Hematopoietic multipotent progenitor cell (in vitro differentiated cells): ENCODE measurements around the gene CD82. TPM values are rescaled to one million over a fixed set of nuclear protein-coding genes. Genes with fewer than 3 reads are reported as not detected.

Experiments
- DNase-seq, 3 donors: peaks; one replicate each; pipeline ENCODE4 v3.0.0-alpha.2; 2011 to 2015; ENCODE audit warnings: low read depth in 2 of 3, low spot score in 2 of 3
- total RNA-seq: library from RNA; depleted of rRNA; stranded (reverse); fragments of >200 nt; gene quantifications from one replicate; pipeline ENCODE4 v1.2.3, GENCODE V29; 2012

Gene CD82
- total RNA-seq, 1 donor, result 326 TPM

DNA sequence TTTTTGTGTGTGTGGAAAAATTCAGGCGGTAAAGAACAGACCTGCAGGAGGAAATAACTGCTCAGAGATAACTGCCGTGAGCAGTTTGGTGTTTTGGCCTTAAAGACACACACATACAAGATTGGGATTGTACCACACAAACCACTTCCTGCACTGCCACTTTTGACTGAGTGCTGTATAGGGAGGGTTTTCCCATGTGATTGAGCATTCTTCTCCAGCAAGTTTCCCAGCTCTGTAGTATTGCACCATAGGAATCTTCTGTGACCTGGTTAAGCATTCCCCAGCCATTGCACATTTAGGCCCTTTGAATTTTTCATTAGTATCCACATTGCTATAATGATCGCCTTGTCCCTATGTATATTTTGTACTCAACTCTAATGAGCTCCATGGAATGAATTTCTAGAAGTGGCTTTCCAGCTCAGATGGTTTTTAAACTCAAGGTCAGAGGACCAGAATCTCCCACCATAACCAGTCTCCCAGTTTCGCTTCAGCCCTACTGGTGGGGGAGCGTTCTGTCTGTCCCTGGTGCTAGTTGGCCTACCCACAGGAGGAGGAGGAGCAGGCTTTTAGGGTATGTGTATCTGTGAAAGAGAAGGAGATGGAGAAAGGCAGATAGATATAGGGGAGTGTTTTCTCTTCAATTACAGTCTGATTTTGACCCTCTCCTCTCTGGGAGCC is 9.3 kb downstream of the CD82 start:
- peak in 2 of 3 donors; percentile 77 for DNase-seq

- DNase-seq, result no peak
These were observed 9.8 kb downstream of the CD82 start for GRCh38 chr11:44575288-44575672.

DNA sequence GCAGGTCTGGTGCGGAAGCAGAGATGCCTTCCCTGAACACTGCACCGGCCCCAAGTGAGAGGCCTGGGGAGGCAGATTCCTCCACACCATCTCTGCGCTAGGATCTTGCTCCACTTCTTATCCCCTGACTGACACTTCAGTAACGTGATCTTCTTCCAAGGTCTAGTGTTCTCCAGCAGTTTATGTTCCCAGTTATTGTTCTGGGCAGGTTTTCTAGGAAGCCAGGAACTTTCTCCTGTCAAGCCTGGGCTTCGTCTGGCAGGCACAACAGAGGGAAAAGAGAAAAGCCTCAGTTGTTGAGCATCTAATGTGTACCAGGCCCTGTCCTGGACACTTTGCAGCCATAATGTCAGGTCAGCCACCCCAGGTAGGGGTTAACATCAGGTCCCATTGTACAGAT is 10.5 kb downstream of the CD82 start:
- no peak for DNase-seq

- no peak for DNase-seq
These were observed 11.2 kb downstream of the CD82 start for GRCh38 chr11:44576656-44577055.

DNA sequence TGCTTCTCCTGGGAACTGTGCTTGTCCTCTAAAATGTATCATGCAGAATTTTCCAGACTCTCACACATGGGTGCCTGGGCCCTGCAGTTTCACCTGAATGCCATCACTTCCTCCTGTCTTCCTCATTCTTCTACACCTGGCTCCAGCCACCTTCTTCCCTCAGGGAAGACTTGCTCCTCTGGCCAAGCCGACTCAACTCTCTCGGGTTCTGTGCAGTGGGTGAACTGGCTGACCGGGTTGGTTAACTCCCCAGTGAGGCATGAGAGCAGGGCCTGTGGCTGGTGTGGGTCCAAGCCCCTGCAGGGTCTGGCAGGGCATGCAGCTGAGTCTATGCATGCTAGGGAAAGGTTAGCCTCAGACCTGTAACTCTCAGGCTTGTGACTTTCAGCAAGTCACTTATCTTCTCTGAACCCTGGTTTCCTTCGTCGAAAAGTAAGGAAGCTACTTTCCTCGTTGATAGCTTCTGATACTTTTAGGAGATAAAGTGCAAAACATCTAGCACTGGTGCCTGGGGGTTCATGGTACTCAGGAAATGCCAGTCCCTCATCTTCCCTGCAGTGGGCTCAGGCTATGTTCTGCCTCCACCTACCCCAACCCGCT is 11.9 kb downstream of the CD82 start:
- DNase-seq, result peak in 1 of 3 donors; percentile 31

DNA sequence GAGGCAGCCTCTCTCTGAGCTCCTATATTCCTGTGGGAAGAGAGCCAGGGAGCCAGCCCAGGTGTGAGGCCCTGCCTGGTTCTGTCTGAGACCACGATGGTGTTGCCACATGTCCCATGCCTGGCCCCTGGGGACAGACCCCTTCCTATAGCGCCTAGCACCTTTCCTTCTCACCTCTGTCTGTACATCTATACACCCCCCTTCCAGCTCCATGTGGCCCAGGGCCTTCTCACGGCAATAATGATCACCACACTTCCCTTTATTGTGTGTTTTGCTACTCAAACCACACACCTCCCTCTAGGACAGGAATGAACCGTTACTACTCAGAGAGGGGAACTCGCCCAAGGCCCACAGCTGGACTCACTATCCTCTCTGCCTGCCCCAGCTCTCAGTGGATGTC is 12.8 kb downstream of the CD82 start:
- peak in 1 of 3 donors; percentile 77 for DNase-seq

DNA sequence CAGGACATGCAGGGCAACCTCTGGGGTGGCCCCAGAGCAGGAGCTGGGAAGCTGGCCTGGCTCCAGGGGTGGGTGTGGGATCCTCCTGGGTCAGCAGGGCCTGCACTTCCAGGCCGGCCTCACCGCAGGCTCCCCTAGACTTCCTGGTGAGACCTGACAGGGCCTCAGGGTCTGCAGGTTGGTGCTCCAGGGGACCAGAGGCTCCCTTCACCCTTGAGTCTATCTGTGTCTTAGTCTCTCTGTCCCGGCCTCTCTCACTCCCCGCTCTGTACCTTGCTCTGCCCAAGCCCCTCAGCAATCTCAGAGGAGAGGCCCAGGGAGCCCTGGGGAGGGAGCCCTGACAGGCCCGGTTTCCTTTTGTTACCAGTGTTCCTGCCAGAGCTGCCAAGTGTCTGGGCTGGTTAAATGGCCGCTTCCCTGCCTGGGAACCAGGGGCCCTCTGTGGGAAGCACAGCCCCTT is 13.9 kb downstream of the CD82 start:
- no peak for DNase-seq

DNA sequence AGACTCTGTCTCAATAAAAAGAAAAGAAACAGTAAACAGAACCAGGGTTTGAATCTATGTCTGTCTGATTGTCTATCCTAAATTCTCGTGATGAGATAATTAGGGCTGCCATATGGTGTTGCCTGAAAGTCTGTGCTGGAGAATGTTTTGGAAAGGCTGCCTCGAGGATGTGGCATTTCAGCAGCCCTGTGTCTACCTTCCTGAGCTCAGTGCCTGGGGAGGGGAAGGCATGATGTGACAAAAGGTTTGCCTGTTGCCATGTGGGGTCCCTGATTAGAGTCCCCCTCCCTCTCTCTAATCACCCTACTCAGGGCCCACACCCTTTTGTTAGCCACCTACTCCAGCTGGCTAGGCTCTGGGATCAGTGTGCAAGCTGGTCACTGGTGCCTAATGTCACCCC is 15.2 kb downstream of the CD82 start:
- no peak for DNase-seq

- no peak for DNase-seq
These were observed 15.8 kb downstream of the CD82 start for GRCh38 chr11:44581246-44581645.

- DNase-seq, result no peak
These were observed 17.3 kb downstream of the CD82 start for GRCh38 chr11:44582641-44583352.

DNA sequence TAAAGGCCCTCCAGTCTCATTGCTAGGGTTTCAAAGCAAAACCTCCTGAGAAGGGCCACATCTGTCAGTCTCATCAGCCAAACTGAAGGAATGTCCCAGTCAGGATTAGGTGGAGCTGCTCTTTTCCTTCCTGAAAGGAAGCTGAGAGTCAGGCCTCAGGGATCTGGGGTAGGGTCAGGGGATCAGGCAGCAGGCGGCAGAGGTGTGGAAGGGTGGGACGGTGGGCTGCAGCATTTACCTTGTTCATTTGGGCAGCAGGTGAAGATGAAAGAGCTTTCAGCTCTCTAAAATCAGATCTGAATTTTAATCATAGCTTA is 17.8 kb downstream of the CD82 start:
- DNase-seq, result no peak

DNA sequence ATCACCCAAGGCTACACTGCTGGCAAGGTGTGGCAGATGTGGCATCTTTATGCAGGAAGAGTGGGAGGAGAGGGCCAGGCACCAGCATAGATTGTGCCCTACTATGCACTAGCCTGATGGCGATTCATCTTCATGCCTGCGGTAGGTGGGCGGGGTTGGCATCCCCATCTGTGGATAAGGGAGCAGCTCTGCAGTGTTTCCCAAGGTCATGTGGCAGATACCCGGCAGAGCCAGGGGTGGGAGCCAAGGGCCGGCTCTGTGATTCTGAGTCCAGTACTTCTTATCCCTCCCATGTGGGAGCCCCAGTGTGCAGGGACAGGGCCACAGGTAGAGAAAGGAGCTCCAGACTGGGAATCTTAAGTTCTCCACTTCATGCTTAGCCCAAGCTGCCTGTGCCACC is 20.0 kb downstream of the CD82 start:
- DNase-seq, result no peak

DNA sequence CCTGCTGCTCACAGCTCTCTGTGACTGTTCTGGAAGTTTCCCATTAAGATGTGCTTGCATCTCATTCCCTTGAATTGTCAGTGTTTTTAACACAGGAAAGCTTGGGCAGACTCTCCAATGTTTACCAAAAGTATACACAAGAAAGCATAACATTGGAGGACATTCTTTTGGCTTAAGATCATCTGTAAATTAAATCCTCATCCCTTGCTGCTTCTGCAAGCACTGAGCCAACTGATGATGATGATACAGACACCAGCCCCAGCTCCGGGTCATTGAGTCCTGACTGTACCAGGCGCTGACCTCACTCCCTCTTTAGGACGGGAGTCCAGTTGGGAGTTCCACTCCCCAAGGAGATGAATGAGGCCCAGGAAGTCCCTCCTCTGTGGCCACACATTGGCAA is 23.8 kb downstream of the CD82 start:
- DNase-seq, result no peak

GRCh38 chr11:44590769-44591168 is 25.3 kb downstream of the CD82 start:
- no peak for DNase-seq

GRCh38 chr11:44591557-44591956 is 26.1 kb downstream of the CD82 start:
- no peak for DNase-seq

GRCh38 chr11:44592125-44592940 is 26.9 kb downstream of the CD82 start:
- no peak for DNase-seq

DNA sequence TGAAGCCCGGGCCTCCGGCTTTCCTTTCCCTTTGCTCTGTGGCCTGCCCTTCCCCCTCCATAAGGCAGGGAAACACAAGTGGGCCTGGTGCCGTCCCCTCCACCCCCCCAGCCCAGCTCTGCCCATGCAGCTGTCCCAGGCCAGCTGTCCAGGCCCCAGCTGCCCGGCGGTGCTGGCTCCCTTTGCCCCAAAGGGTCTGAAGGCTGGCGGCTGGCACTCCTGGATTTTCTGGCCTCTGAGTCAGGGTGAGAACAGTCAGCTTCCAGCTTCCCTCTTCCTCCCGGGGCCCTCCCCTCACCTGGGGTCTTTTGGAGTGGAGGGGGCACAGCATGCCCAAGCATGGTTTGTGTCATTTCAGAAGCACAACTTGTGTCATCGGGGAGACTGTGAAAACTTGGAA is 27.8 kb downstream of the CD82 start:
- no peak for DNase-seq

GRCh38 chr11:44595006-44595405 is 29.5 kb downstream of the CD82 start:
- DNase-seq, result no peak

DNA sequence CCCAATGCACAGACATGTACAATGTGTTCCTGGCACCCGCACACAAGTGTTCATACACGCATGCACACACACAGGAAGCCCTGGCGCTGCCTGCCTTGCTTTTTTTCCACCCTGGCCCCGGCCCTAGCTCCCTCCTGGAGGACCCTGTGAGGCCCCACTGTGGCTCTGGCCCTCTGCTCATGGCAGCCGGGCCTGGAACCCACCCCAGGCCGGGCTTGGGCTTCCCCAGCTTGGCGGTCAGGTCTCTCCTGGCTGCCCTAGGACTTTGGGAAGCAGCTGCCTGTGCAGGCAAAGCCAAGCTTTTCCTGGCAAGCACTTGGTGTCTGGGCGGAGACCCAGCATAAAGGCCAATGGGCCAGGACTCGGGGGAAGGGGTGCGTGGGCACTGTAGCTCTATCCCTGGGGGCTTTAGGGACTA is 30.5 kb downstream of the CD82 start:
- DNase-seq, result no peak

GRCh38 chr11:44596525-44597276 is 31.2 kb downstream of the CD82 start:
- DNase-seq, result peak; percentile 56 to 75 (median 62)
